ENCODE results near the gene ALPP.
"Not testable (repeated sequence)": the region's sequence is repeated elsewhere in the genome, so short reads cannot be mapped to it uniquely, and the experiment has no call there.

ALPP gene

GRCh38 chr2:232382331-232383225 lies 4.0 kb downstream of the ALPP start:
- FAIRE-seq (no peak), DNase-seq (ENCODE audit: insufficient read length, low spot score) (no peak)
- TF ChIP-seq POLR2A (IDR thresholded peaks at IDR 0.05; ENCODE audit: low read depth, low read length) = no peak
- no peak for TF ChIP-seq PAX5 (IDR thresholded peaks at IDR 0.05; ENCODE audit: insufficient read depth, low read length, severe bottlenecking)
- no peak for TF ChIP-seq POU2F2 (IDR thresholded peaks at IDR 0.05; ENCODE audit: low read depth, low read length)
- no peak for TF ChIP-seq SPI1 (IDR thresholded peaks at IDR 0.05; ENCODE audit: low read depth, low read length)
- no peak for TF ChIP-seq TAF1 (IDR thresholded peaks at IDR 0.05; ENCODE audit: low read depth, low read length)
- TF ChIP-seq POLR2AphosphoS5 (IDR thresholded peaks at IDR 0.05; ENCODE audit: low read depth, low read length) = no peak

- no peak for TF ChIP-seq PAX5 (IDR thresholded peaks at IDR 0.05; ENCODE audit: insufficient read depth, low read length, severe bottlenecking)
- DNase-seq (ENCODE audit: insufficient read length, low spot score) (no peak), FAIRE-seq (no peak)
Measured at GRCh38 chr2:232384466-232384865, 5.9 kb downstream of the ALPP start.

- not testable (repeated sequence) for DNase-seq (ENCODE audit: insufficient read length, low spot score)
Measured at GRCh38 chr2:232385058-232385457, 6.5 kb downstream of the ALPP start.

GRCh38 chr2:232385660-232386489 lies 7.3 kb downstream of the ALPP start:
- no peak for DNase-seq (ENCODE audit: insufficient read length, low spot score)
- no peak for FAIRE-seq
- TF ChIP-seq SPI1 (IDR thresholded peaks at IDR 0.05; ENCODE audit: low read depth, low read length) (no peak), PAX5 (IDR thresholded peaks at IDR 0.05; ENCODE audit: insufficient read depth, low read length, severe bottlenecking) (no peak), POU2F2 (IDR thresholded peaks at IDR 0.05; ENCODE audit: low read depth, low read length) (no peak), POLR2A (IDR thresholded peaks at IDR 0.05; ENCODE audit: low read depth, low read length) (no peak), POLR2AphosphoS5 (IDR thresholded peaks at IDR 0.05; ENCODE audit: low read depth, low read length) (no peak), TAF1 (IDR thresholded peaks at IDR 0.05; ENCODE audit: low read depth, low read length) (no peak)

More at GRCh38 chr2:232385058-232385457, 6.5 kb downstream of the ALPP start:
- not testable (repeated sequence) for FAIRE-seq

- TF ChIP-seq POLR2AphosphoS5 (IDR thresholded peaks at IDR 0.05; ENCODE audit: low read depth, low read length) (no peak), POU2F2 (IDR thresholded peaks at IDR 0.05; ENCODE audit: low read depth, low read length) (no peak), PAX5 (IDR thresholded peaks at IDR 0.05; ENCODE audit: insufficient read depth, low read length, severe bottlenecking) (no peak), SPI1 (IDR thresholded peaks at IDR 0.05; ENCODE audit: low read depth, low read length) (no peak), POLR2A (IDR thresholded peaks at IDR 0.05; ENCODE audit: low read depth, low read length) (no peak), TAF1 (IDR thresholded peaks at IDR 0.05; ENCODE audit: low read depth, low read length) (no peak)
- DNase-seq (ENCODE audit: insufficient read length, low spot score) (no peak), FAIRE-seq (no peak)
Measured at GRCh38 chr2:232386490-232386739, 7.9 kb downstream of the ALPP start.

- no peak for DNase-seq (ENCODE audit: insufficient read length, low spot score)
- TF ChIP-seq SPI1 (IDR thresholded peaks at IDR 0.05; ENCODE audit: low read depth, low read length) (no peak), POLR2AphosphoS5 (IDR thresholded peaks at IDR 0.05; ENCODE audit: low read depth, low read length) (no peak), TAF1 (IDR thresholded peaks at IDR 0.05; ENCODE audit: low read depth, low read length) (no peak), PAX5 (IDR thresholded peaks at IDR 0.05; ENCODE audit: insufficient read depth, low read length, severe bottlenecking) (no peak), POU2F2 (IDR thresholded peaks at IDR 0.05; ENCODE audit: low read depth, low read length) (no peak), POLR2A (IDR thresholded peaks at IDR 0.05; ENCODE audit: low read depth, low read length) (no peak)
- no peak for FAIRE-seq
Measured at GRCh38 chr2:232386740-232387450, 8.3 kb downstream of the ALPP start.

GRCh38 chr2:232387451-232388171 lies 9.1 kb downstream of the ALPP start:
- no peak for FAIRE-seq
- no peak for TF ChIP-seq POLR2A (IDR thresholded peaks at IDR 0.05; ENCODE audit: low read depth, low read length)
- no peak for TF ChIP-seq POLR2AphosphoS5 (IDR thresholded peaks at IDR 0.05; ENCODE audit: low read depth, low read length)
- no peak for TF ChIP-seq PAX5 (IDR thresholded peaks at IDR 0.05; ENCODE audit: insufficient read depth, low read length, severe bottlenecking)
- TF ChIP-seq TAF1 (IDR thresholded peaks at IDR 0.05; ENCODE audit: low read depth, low read length) = no peak
- TF ChIP-seq POU2F2 (IDR thresholded peaks at IDR 0.05; ENCODE audit: low read depth, low read length) = no peak
- TF ChIP-seq SPI1 (IDR thresholded peaks at IDR 0.05; ENCODE audit: low read depth, low read length) = no peak
- DNase-seq (ENCODE audit: insufficient read length, low spot score) = no peak

- FAIRE-seq = no peak
- TF ChIP-seq PAX5 (IDR thresholded peaks at IDR 0.05; ENCODE audit: insufficient read depth, low read length, severe bottlenecking) = no peak
- TF ChIP-seq POLR2AphosphoS5 (IDR thresholded peaks at IDR 0.05; ENCODE audit: low read depth, low read length) = no peak
- no peak for TF ChIP-seq TAF1 (IDR thresholded peaks at IDR 0.05; ENCODE audit: low read depth, low read length)
- no peak for TF ChIP-seq SPI1 (IDR thresholded peaks at IDR 0.05; ENCODE audit: low read depth, low read length)
- TF ChIP-seq POU2F2 (IDR thresholded peaks at IDR 0.05; ENCODE audit: low read depth, low read length) = no peak
- TF ChIP-seq POLR2A (IDR thresholded peaks at IDR 0.05; ENCODE audit: low read depth, low read length) = no peak
- no peak for DNase-seq (ENCODE audit: insufficient read length, low spot score)
Measured at GRCh38 chr2:232388324-232388891, 9.9 kb downstream of the ALPP start.

- FAIRE-seq = no peak
- DNase-seq (ENCODE audit: insufficient read length, low spot score) = no peak
- no peak for TF ChIP-seq TAF1 (IDR thresholded peaks at IDR 0.05; ENCODE audit: low read depth, low read length)
- no peak for TF ChIP-seq POU2F2 (IDR thresholded peaks at IDR 0.05; ENCODE audit: low read depth, low read length)
- no peak for TF ChIP-seq PAX5 (IDR thresholded peaks at IDR 0.05; ENCODE audit: insufficient read depth, low read length, severe bottlenecking)
- TF ChIP-seq SPI1 (IDR thresholded peaks at IDR 0.05; ENCODE audit: low read depth, low read length) = no peak
Measured at GRCh38 chr2:232389327-232389726, 10.8 kb downstream of the ALPP start.

All from GM12891 (cell line).